Endometrium (tissue), 2 donors: ENCODE data around the gene MBNL3.
"Not testable (repeated sequence)": the region's sequence is repeated elsewhere in the genome, so short reads cannot be mapped to it uniquely, and the experiment has no call there.

Experiments used
- FAIRE-seq: peaks from 2 replicates; lab custom pipeline; 2012; peaks lifted over from hg19 to GRCh38; lab: Jason Lieb, UNC
- donor health status: control.
- donor health status: control.

The MBNL3 gene

GRCh38 chrX:132369617-132370326 lies 119.1 kb downstream of the MBNL3 start:
- no peak for FAIRE-seq

- FAIRE-seq: no peak
These were observed 120.9 kb downstream of the MBNL3 start for GRCh38 chrX:132367984-132368383.

GRCh38 chrX:132367314-132367713 lies 121.5 kb downstream of the MBNL3 start:
- FAIRE-seq: no peak

GRCh38 chrX:132365490-132365889 lies 123.3 kb downstream of the MBNL3 start:
- no peak for FAIRE-seq

GRCh38 chrX:132364313-132364712 lies 124.5 kb downstream of the MBNL3 start:
- FAIRE-seq: no peak

- no peak for FAIRE-seq
These were observed 135.4 kb downstream of the MBNL3 start for GRCh38 chrX:132353430-132353829.

DNA sequence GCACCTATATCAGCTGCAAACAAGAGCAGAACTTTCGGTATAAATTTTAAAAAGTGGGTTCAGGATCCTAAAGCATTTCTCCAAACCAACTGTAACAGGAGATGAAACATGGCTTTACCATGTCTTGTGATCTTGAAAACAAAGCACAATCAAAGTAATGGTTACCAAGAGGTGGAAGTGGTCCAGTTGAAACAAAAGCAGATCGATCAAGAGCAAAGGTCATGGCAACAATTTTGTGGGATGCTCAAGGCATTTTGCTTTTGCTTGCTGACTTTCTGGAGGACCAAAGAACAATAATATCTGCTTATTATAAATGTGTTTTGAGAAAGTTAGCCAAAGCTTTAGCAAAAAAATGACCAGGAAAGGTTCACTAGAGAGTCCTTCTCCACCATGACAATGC lies 152.7 kb downstream of the MBNL3 start:
- no peak for FAIRE-seq

GRCh38 chrX:132333351-132333750 lies 155.5 kb downstream of the MBNL3 start:
- no peak for FAIRE-seq

- no peak for FAIRE-seq
These were observed 157.3 kb downstream of the MBNL3 start for GRCh38 chrX:132331532-132331931.

DNA sequence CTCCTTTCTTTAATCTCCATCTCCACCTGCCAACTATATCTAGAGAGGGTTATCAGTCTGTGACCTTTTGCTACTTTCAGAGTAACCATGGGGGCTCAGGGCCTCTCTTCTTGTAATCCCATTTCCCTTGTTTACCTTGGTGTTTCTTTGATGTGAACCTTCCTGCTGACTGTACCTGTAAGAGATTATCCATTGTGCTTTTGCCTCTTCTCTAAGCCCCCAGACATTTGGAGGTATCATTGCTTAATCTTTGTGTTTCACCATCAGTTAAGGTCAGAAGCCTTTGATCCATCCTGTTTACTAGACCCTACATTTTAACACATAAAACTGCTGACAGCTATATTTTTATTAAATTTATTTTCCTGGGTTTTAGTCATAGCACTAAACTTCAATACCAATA lies 157.8 kb downstream of the MBNL3 start:
- no peak for FAIRE-seq

DNA sequence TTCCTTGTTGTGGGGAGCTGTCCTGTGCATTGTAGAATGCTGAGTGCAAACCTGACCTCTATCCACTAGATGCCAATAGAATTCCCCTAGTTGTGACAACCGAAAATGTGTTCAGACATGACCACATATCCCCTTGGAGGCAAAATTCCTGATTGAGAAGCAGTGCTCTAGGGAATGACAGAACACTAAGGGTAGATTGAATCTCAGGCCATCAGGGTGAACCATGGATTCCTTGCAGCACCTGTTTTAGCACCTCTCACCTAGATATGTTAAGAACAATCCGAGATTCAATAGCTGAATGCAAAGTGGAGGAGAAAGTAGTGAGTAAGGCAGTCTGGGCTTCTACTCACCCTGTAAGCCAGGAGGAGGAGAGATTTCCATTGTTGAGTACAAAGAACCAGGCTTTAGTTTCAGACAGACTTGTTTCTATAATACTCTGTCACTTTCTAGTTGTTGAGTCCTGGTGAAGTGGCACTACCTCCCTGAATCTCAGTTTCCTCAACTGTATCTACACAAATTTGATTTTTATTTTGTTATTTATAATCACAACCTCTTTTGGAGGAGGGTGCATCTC lies 158.6 kb downstream of the MBNL3 start:
- no peak for FAIRE-seq

DNA sequence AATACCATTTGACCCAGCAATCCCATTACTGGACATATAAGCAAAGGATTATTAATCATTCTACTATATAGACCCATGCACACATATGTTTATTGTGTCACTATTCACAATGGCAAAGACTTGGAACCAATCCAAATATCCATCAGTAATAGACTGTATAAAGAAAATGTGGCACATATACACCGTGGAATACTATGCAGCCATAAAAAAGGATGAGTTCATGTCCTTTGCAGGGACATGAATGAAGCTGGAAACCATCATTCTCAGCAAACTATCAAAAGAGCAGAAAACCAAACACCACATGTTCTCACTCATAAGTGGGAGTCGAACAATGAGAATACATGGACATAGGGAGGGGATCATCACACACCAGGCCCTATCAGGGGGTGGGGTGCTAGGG lies 161.9 kb downstream of the MBNL3 start:
- not testable (repeated sequence) for FAIRE-seq
